Measurements from ENCODE around the gene ZNF608.

Gene ZNF608

GRCh38 chr5:124716169-124716568 lies 30.3 kb downstream of the ZNF608 start:
- no peak for DNase-seq (ENCODE audit: low read depth, low spot score)
- CTCF ChIA-PET, result no interaction called here
- H3K4me3 ChIP-seq (ENCODE audit: low read depth, low read length), result no peak overlapping the region
- POLR2A ChIA-PET, result no interaction called here
- no peak for TF ChIP-seq CTCF (IDR thresholded peaks at IDR 0.05; ENCODE audit: insufficient read depth, low read length, missing control alignments)

GRCh38 chr5:124714910-124715309 lies 31.5 kb downstream of the ZNF608 start:
- TF ChIP-seq CTCF (IDR thresholded peaks at IDR 0.05; ENCODE audit: insufficient read depth, low read length, missing control alignments), result no peak
- DNase-seq (ENCODE audit: low read depth, low spot score), result no peak
- ChIA-PET POLR2A (no interaction called here), CTCF (no interaction called here)
- H3K4me3 ChIP-seq (ENCODE audit: low read depth, low read length), result no peak overlapping the region

- CTCF ChIA-PET, result no interaction called here
- no peak overlapping the region for H3K4me3 ChIP-seq (ENCODE audit: low read depth, low read length)
- POLR2A ChIA-PET, result no interaction called here
- TF ChIP-seq CTCF (IDR thresholded peaks at IDR 0.05; ENCODE audit: insufficient read depth, low read length, missing control alignments), result no peak
- no peak for DNase-seq (ENCODE audit: low read depth, low spot score)
Observed at GRCh38 chr5:124713595-124713994, 32.8 kb downstream of the ZNF608 start.

GRCh38 chr5:124712731-124713305 lies 33.6 kb downstream of the ZNF608 start:
- DNase-seq (ENCODE audit: low read depth, low spot score), result no peak
- POLR2A ChIA-PET, result no interaction called here
- CTCF ChIA-PET, result interaction anchor here (0.6 kb wide), 1 partner anchor 11 kb away, joined by 3 read pairs; no protein-coding TSS in a partner anchor
- no peak overlapping the region for H3K4me3 ChIP-seq (ENCODE audit: low read depth, low read length)
- TF ChIP-seq CTCF (IDR thresholded peaks at IDR 0.05; ENCODE audit: insufficient read depth, low read length, missing control alignments), result no peak

GRCh38 chr5:124708086-124708485 lies 38.4 kb downstream of the ZNF608 start:
- no peak overlapping the region for H3K4me3 ChIP-seq (ENCODE audit: low read depth, low read length)
- DNase-seq (ENCODE audit: low read depth, low spot score), result no peak
- ChIA-PET POLR2A (no interaction called here), CTCF (interaction anchor here (1.0 to 1.3 kb wide), 2 partner anchors 9 to 13 kb away, joined by 5 read pairs; no protein-coding TSS in a partner anchor)
- no peak for TF ChIP-seq CTCF (IDR thresholded peaks at IDR 0.05; ENCODE audit: insufficient read depth, low read length, missing control alignments)

GRCh38 chr5:124707520-124707919 lies 38.9 kb downstream of the ZNF608 start:
- no peak for DNase-seq (ENCODE audit: low read depth, low spot score)
- ChIA-PET CTCF (interaction anchor here (1.0 to 1.3 kb wide), 2 partner anchors 9 to 12 kb away, joined by 5 read pairs; no protein-coding TSS in a partner anchor), POLR2A (no interaction called here)
- TF ChIP-seq CTCF (IDR thresholded peaks at IDR 0.05; ENCODE audit: insufficient read depth, low read length, missing control alignments), result no peak
- H3K4me3 ChIP-seq (ENCODE audit: low read depth, low read length), result no peak overlapping the region

Data from AG04449 (cell line).